ENCODE measurements around the gene ZNF608.

Gene ZNF608

DNA sequence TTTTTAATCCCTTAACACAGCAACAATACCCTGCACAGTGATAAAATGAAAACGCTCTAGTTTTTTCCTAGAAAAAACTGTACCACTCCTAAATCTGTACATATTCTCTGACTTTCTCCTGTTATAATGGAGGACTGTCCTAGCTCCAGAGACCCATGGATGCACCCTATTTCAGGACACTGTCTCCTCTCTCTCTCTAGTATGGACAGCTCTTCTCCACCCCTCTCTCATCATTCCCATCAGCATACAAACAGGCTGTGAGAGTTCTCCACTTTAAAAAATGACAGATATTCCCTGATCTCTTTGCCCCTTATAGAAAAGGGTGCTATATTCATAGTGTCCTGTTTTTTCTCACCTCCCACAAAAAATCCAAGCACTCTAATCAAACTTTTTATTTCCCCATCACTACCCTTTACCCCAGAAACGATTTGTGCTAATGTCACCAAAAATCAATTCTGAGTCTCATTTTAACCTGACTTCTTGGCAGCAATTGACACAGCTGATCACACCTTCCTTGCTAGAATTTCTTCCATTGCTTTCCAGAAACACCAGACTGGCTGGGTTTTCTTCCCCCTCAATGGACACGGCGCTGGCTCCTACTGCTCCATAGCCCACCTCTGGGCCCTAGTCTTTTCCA is 20.7 kb downstream of the ZNF608 start:
- TF ChIP-seq, protein P1, sequence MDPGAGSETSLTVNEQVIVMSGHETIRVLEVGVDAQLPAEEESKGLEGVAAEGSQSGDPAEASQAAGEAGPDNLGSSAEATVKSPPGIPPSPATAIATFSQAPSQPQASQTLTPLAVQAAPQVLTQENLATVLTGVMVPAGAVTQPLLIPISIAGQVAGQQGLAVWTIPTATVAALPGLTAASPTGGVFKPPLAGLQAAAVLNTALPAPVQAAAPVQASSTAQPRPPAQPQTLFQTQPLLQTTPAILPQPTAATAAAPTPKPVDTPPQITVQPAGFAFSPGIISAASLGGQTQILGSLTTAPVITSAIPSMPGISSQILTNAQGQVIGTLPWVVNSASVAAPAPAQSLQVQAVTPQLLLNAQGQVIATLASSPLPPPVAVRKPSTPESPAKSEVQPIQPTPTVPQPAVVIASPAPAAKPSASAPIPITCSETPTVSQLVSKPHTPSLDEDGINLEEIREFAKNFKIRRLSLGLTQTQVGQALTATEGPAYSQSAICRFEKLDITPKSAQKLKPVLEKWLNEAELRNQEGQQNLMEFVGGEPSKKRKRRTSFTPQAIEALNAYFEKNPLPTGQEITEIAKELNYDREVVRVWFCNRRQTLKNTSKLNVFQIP (CRISPR knock-in tag; IDR thresholded peaks at IDR 0.05; ENCODE audit: borderline replicate concordance, low read depth), result no peak
- TF ChIP-seq TCF4 (CRISPR knock-in tag; IDR thresholded peaks at IDR 0.05; ENCODE audit: borderline replicate concordance) (no peak), OSR1 (CRISPR knock-in tag; IDR thresholded peaks at IDR 0.05) (no peak)
- ATAC-seq, result no peak

DNA sequence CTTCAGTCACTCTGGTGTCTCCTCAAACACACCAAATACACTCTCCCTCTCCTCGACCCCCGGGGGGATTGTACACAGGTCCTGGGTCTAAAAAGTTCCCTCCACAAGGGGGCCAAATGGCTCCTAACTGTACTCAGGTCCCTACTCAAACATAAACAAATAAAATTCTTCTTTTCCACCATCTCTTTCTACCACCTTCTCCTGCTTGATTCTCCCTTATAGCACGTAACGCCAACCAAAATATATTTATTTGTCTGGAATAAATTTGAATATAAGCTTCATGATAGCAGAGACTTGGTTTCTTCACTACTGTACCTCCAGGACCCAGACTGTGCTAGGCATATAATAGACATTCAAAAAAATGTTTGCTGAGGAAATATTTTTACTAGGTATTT is 21.4 kb downstream of the ZNF608 start:
- TF ChIP-seq, protein P1 (CRISPR knock-in tag; IDR thresholded peaks at IDR 0.05; ENCODE audit: borderline replicate concordance, low read depth), result no peak
- TF ChIP-seq BACH2 (CRISPR knock-in tag; IDR thresholded peaks at IDR 0.05; ENCODE audit: borderline replicate concordance) (no peak), ZNF565 (CRISPR knock-in tag; conservative IDR thresholded peaks at IDR 0.05; ENCODE audit: low read depth) (no peak), ZNF70 (CRISPR knock-in tag; IDR thresholded peaks at IDR 0.05) (no peak), TCF4 (CRISPR knock-in tag; IDR thresholded peaks at IDR 0.05; ENCODE audit: borderline replicate concordance) (no peak), PPARA (CRISPR knock-in tag; IDR thresholded peaks at IDR 0.05; ENCODE audit: borderline replicate concordance) (no peak), GLIS3 (CRISPR knock-in tag; IDR thresholded peaks at IDR 0.05) (no peak), ESRRG (CRISPR knock-in tag; IDR thresholded peaks at IDR 0.05) (no peak), ARNTL (CRISPR knock-in tag; IDR thresholded peaks at IDR 0.05; ENCODE audit: borderline replicate concordance, low read depth) (no peak)
- TF ChIP-seq, protein P2, sequence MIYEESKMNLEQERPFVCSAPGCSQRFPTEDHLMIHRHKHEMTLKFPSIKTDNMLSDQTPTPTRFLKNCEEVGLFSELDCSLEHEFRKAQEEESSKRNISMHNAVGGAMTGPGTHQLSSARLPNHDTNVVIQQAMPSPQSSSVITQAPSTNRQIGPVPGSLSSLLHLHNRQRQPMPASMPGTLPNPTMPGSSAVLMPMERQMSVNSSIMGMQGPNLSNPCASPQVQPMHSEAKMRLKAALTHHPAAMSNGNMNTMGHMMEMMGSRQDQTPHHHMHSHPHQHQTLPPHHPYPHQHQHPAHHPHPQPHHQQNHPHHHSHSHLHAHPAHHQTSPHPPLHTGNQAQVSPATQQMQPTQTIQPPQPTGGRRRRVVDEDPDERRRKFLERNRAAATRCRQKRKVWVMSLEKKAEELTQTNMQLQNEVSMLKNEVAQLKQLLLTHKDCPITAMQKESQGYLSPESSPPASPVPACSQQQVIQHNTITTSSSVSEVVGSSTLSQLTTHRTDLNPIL (CRISPR knock-in tag; IDR thresholded peaks at IDR 0.05; ENCODE audit: low read depth), result no peak
- ATAC-seq, result no peak

DNA sequence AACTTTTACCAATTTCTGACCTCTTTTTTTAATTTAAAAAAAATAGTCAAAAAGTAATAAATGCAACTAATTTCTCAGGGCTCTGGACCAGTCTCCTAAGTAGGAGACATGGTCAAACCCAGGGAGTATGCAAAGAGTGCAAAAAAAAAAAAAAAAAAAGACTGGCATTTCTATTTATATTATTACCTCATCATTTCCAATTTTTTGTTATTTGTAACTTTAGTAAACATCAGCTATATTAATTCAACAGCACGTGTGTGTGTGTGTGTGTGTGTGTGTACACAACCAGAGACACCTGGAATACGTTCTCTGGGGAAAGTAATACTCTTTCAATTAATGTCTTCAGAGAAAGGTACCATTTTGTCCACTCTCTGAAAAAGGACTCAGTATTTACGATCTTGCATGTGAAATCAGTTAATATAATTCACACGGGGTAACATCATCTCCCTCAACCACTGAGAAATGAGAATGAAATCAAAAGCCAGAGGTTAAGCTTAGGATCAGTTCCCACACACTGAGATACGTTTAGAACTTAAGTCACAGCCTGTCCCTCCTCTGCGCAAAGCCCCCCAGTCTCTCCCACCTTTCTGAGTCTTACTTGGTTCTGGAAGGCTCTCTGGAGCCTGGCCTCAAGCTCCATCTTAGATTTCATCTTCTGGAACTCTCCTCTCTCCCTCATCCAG is 21.9 kb downstream of the ZNF608 start:
- ATAC-seq, result no peak

More for the DNA sequence above, 21.9 kb downstream of the ZNF608 start:
- TF ChIP-seq, protein P2 (CRISPR knock-in tag; IDR thresholded peaks at IDR 0.05; ENCODE audit: low read depth), result no peak
- TF ChIP-seq ARNTL (CRISPR knock-in tag; IDR thresholded peaks at IDR 0.05; ENCODE audit: borderline replicate concordance, low read depth), result no peak
- TF ChIP-seq ZFP3 (CRISPR knock-in tag; IDR thresholded peaks at IDR 0.05), result no peak
- TF ChIP-seq PPARA (CRISPR knock-in tag; IDR thresholded peaks at IDR 0.05; ENCODE audit: borderline replicate concordance), result no peak
- TF ChIP-seq, protein P3, sequence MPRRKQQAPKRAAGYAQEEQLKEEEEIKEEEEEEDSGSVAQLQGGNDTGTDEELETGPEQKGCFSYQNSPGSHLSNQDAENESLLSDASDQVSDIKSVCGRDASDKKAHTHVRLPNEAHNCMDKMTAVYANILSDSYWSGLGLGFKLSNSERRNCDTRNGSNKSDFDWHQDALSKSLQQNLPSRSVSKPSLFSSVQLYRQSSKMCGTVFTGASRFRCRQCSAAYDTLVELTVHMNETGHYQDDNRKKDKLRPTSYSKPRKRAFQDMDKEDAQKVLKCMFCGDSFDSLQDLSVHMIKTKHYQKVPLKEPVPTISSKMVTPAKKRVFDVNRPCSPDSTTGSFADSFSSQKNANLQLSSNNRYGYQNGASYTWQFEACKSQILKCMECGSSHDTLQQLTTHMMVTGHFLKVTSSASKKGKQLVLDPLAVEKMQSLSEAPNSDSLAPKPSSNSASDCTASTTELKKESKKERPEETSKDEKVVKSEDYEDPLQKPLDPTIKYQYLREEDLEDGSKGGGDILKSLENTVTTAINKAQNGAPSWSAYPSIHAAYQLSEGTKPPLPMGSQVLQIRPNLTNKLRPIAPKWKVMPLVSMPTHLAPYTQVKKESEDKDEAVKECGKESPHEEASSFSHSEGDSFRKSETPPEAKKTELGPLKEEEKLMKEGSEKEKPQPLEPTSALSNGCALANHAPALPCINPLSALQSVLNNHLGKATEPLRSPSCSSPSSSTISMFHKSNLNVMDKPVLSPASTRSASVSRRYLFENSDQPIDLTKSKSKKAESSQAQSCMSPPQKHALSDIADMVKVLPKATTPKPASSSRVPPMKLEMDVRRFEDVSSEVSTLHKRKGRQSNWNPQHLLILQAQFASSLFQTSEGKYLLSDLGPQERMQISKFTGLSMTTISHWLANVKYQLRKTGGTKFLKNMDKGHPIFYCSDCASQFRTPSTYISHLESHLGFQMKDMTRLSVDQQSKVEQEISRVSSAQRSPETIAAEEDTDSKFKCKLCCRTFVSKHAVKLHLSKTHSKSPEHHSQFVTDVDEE (CRISPR knock-in tag; IDR thresholded peaks at IDR 0.05), result no peak
- TF ChIP-seq RARB (CRISPR knock-in tag; IDR thresholded peaks at IDR 0.05), result no peak
- no peak for TF ChIP-seq BACH2 (CRISPR knock-in tag; IDR thresholded peaks at IDR 0.05; ENCODE audit: borderline replicate concordance)
- TF ChIP-seq, protein P1 (CRISPR knock-in tag; IDR thresholded peaks at IDR 0.05; ENCODE audit: borderline replicate concordance, low read depth), result no peak
- no peak for TF ChIP-seq ZNF8 (CRISPR knock-in tag; IDR thresholded peaks at IDR 0.05)
- TF ChIP-seq TOX (CRISPR knock-in tag; IDR thresholded peaks at IDR 0.05; ENCODE audit: borderline replicate concordance), result no peak
- TF ChIP-seq CSDC2 (CRISPR knock-in tag; IDR thresholded peaks at IDR 0.05), result no peak
- no peak for TF ChIP-seq ZC3H10 (CRISPR knock-in tag; IDR thresholded peaks at IDR 0.05)
- no peak for TF ChIP-seq ZNF565 (CRISPR knock-in tag; conservative IDR thresholded peaks at IDR 0.05; ENCODE audit: low read depth)
- no peak for TF ChIP-seq ISL1 (CRISPR knock-in tag; IDR thresholded peaks at IDR 0.05)
- TF ChIP-seq, protein P4, sequence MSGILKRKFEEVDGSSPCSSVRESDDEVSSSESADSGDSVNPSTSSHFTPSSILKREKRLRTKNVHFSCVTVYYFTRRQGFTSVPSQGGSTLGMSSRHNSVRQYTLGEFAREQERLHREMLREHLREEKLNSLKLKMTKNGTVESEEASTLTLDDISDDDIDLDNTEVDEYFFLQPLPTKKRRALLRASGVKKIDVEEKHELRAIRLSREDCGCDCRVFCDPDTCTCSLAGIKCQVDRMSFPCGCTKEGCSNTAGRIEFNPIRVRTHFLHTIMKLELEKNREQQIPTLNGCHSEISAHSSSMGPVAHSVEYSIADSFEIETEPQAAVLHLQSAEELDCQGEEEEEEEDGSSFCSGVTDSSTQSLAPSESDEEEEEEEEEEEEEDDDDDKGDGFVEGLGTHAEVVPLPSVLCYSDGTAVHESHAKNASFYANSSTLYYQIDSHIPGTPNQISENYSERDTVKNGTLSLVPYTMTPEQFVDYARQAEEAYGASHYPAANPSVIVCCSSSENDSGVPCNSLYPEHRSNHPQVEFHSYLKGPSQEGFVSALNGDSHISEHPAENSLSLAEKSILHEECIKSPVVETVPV (CRISPR knock-in tag; IDR thresholded peaks at IDR 0.05), result no peak

Data from SK-N-SH treated with all-trans-retinoic acid at 6 μM for 48 hours (cell line).